ENCODE measurements around the gene RADIL. TPM values are rescaled to one million over a fixed set of nuclear protein-coding genes. Genes with fewer than 3 reads are reported as not detected.
A peak's percentile ranks its signal among the peaks of the same experiment; 100 is the strongest.

The RADIL gene
- total and polyA plus RNA-seq, 3 donors from 2014 or later, result 24.3 to 29.7 (median 25.6) TPM

- Histone ChIP-seq H3K4me3 (no peak overlapping the region), H3K9me3 (no peaks in the 10 kb centered on the region), H3K27ac (no peak overlapping the region), H3K36me3 (ENCODE audit: low read depth, missing control alignments) (no peaks in the 10 kb centered on the region), H3K27me3 (no peaks in the 10 kb centered on the region), H3K4me1 (peaks cover 4% of the 10 kb centered on the region)
- 62 to 82% methylated on average over 11 to 28 of the region's 31 CpGs for WGBS, 2 donors
- DNase-seq, result peak; percentile 84
- TF ChIP-seq CTCF (IDR thresholded peaks at IDR 0.05) (peak; percentile 83 to 95 (median 86)), POLR2A (IDR thresholded peaks at IDR 0.05) (no peak)
- intact Hi-C loops (cut with DNase I; ENCODE audit: low total_unique reads), result loop anchor here (10.0 kb wide), 1 partner anchor 139 kb away; no protein-coding TSS in a partner anchor
Observed at GRCh38 chr7:4753598-4754432, 129.7 kb downstream of the RADIL start.

- Histone ChIP-seq H3K4me3 (no peak overlapping the region), H3K36me3 (ENCODE audit: low read depth, missing control alignments) (no peaks in the 10 kb centered on the region), H3K27ac (no peak overlapping the region), H3K27me3 (no peaks in the 10 kb centered on the region), H3K9me3 (no peaks in the 10 kb centered on the region), H3K4me1 (peaks cover 8% of the 10 kb centered on the region)
- WGBS, 2 donors, result 88 to 95% methylated on average over 10 to 20 of the region's 20 CpGs
- TF ChIP-seq POLR2A (IDR thresholded peaks at IDR 0.05) (no peak), CTCF (IDR thresholded peaks at IDR 0.05) (no peak)
- DNase-seq, result no peak
- intact Hi-C loops (cut with DNase I; ENCODE audit: low total_unique reads), result loop anchor here (10.0 kb wide), 1 partner anchor 137 kb away; no protein-coding TSS in a partner anchor
Observed at GRCh38 chr7:4751398-4751947, 132.0 kb downstream of the RADIL start.

GRCh38 chr7:4749798-4750197 lies 133.7 kb downstream of the RADIL start:
- H3K9me3 ChIP-seq, result no peaks in the 10 kb centered on the region
- no peaks in the 10 kb centered on the region for H3K27me3 ChIP-seq
- H3K36me3 ChIP-seq (ENCODE audit: low read depth, missing control alignments), result no peaks in the 10 kb centered on the region
- intact Hi-C loops (cut with DNase I; ENCODE audit: low total_unique reads), result loop anchor here (10.0 kb wide), 2 partner anchors 65 to 135 kb away; partner anchors contain the start of gene FOXK1
- no peak overlapping the region for H3K4me3 ChIP-seq
- DNase-seq, result no peak
- peaks cover 21% of the 10 kb centered on the region for H3K4me1 ChIP-seq
- H3K27ac ChIP-seq, result peak overlapping the region in 1 of 2 donors; percentile 26
- WGBS, 2 donors, result 89% methylated on average over 15 of the region's 15 CpGs; no CpG with 5 or more reads in 1 of the 2 donors
- TF ChIP-seq CTCF (IDR thresholded peaks at IDR 0.05), result no peak
- no peak for TF ChIP-seq POLR2A (IDR thresholded peaks at IDR 0.05)

GRCh38 chr7:4749363-4749762 lies 134.2 kb downstream of the RADIL start:
- intact Hi-C loops (cut with DNase I; ENCODE audit: low total_unique reads), result loop anchor here (10.0 kb wide), 1 partner anchor 65 kb away; the partner anchor contains the start of gene FOXK1
- Histone ChIP-seq H3K27ac (peak overlapping the region in 1 of 2 donors; percentile 26), H3K36me3 (ENCODE audit: low read depth, missing control alignments) (no peaks in the 10 kb centered on the region), H3K9me3 (no peaks in the 10 kb centered on the region), H3K4me3 (no peak overlapping the region), H3K4me1 (peaks cover 24% of the 10 kb centered on the region), H3K27me3 (no peaks in the 10 kb centered on the region)
- TF ChIP-seq POLR2A (IDR thresholded peaks at IDR 0.05), result no peak
- no peak for TF ChIP-seq CTCF (IDR thresholded peaks at IDR 0.05)
- WGBS, 2 donors, result 85% methylated on average over 13 of the region's 14 CpGs; no CpG with 5 or more reads in 1 of the 2 donors
- DNase-seq, result no peak

Small RNAs within 50 kb of the gene (microRNA-seq; reads per million reads assigned to microRNA genes)
- 0 reads per million in 2 donors for gene MIR4656 (ENCODE audit: borderline number of aligned reads in 2 of 2, borderline replicate concordance in 1 of 2)

Small RNAs within 50 kb of the gene (small RNA-seq; reads per million reads assigned to genes)
- gene MIR4656 (0 reads per million in 2 donors), gene RF00019 (0 reads per million in 2 donors)

Other genes with a start within 250 kb of the RADIL start
- gene FOXK1, start 201.4 kb downstream of the RADIL start, total RNA-seq, result 10 to 100 TPM; 56.7 to 65.2 TPM
- gene FOXK1, start 201.4 kb downstream of the RADIL start, polyA plus RNA-seq (ENCODE audit: insufficient read depth, low read depth, low replicate concordance), result 21.9 TPM
- 10 to 100 TPM; 47.6 to 59.1 TPM for gene AP5Z1, start 108.1 kb downstream of the RADIL start, total RNA-seq
- 30.0 TPM for gene AP5Z1, start 108.1 kb downstream of the RADIL start, polyA plus RNA-seq (ENCODE audit: insufficient read depth, low read depth, low replicate concordance)
- 10 to 100 TPM; 19.1 to 29.1 TPM for gene PAPOLB, start 21.7 kb downstream of the RADIL start, total RNA-seq
- gene PAPOLB, start 21.7 kb downstream of the RADIL start, polyA plus RNA-seq (ENCODE audit: insufficient read depth, low read depth, low replicate concordance), result 65.2 TPM
- 10 to 100 TPM; 21.6 to 32.0 TPM for gene MMD2, start 75.5 kb upstream of the RADIL start, total RNA-seq
- 20.4 TPM for gene MMD2, start 75.5 kb upstream of the RADIL start, polyA plus RNA-seq (ENCODE audit: insufficient read depth, low read depth, low replicate concordance)
- gene RBAK, start 162.1 kb upstream of the RADIL start, total RNA-seq, result 10 to 100 TPM in 1 of 2 donors, 1 to 10 TPM in 1; 9.4 to 10.5 TPM
- 3.1 TPM for gene RBAK, start 162.1 kb upstream of the RADIL start, polyA plus RNA-seq (ENCODE audit: insufficient read depth, low read depth, low replicate concordance)